Measurements from ENCODE around the gene PNMA8C.

GRCh38 chr19:46461537-46461936 is 32.8 kb upstream of the PNMA8C start:
- TF ChIP-seq, protein P1, sequence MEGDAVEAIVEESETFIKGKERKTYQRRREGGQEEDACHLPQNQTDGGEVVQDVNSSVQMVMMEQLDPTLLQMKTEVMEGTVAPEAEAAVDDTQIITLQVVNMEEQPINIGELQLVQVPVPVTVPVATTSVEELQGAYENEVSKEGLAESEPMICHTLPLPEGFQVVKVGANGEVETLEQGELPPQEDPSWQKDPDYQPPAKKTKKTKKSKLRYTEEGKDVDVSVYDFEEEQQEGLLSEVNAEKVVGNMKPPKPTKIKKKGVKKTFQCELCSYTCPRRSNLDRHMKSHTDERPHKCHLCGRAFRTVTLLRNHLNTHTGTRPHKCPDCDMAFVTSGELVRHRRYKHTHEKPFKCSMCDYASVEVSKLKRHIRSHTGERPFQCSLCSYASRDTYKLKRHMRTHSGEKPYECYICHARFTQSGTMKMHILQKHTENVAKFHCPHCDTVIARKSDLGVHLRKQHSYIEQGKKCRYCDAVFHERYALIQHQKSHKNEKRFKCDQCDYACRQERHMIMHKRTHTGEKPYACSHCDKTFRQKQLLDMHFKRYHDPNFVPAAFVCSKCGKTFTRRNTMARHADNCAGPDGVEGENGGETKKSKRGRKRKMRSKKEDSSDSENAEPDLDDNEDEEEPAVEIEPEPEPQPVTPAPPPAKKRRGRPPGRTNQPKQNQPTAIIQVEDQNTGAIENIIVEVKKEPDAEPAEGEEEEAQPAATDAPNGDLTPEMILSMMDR (IDR thresholded peaks at IDR 0.05), result no peak
- TF ChIP-seq POLR2A (IDR thresholded peaks at IDR 0.05), result no peak

Data from adrenal gland (tissue), 5 donors.